Measurements from ENCODE around the gene KDM6A.
"Not testable (repeated sequence)": the region's sequence is repeated elsewhere in the genome, so short reads cannot be mapped to it uniquely, and the experiment has no call there.

- TF ChIP-seq POLR2A (IDR thresholded peaks at IDR 0.05; ENCODE audit: low read depth, low read length); POLR2AphosphoS5 (IDR thresholded peaks at IDR 0.05; ENCODE audit: insufficient read depth, low read depth, low read length); MYC (IDR thresholded peaks at IDR 0.05; ENCODE audit: low read depth, low read length); MAX (IDR thresholded peaks at IDR 0.05; ENCODE audit: insufficient read depth, insufficient read length); CTCF (IDR thresholded peaks at IDR 0.05; ENCODE audit: extremely low read depth in 1 of 2, insufficient read depth in 1 of 2, low read depth in 1 of 2, low read length in 2 of 2); JUN (IDR thresholded peaks at IDR 0.05; ENCODE audit: borderline replicate concordance, insufficient read depth, insufficient read length, low read depth); EZH2 (IDR thresholded peaks at IDR 0.05; ENCODE audit: borderline replicate concordance, low read depth, low read length, severe bottlenecking): not testable (repeated sequence)
Measured at GRCh38 chrX:45040137-45040536, 167.1 kb downstream of the KDM6A start.
